COLO829 (cell line): Measurements from ENCODE around the gene SLC29A1.

Source experiments
- DNase-seq: peaks from one replicate; pipeline ENCODE4 v3.0.0; 2012; ENCODE audit warnings: low spot score

Gene SLC29A1

DNA sequence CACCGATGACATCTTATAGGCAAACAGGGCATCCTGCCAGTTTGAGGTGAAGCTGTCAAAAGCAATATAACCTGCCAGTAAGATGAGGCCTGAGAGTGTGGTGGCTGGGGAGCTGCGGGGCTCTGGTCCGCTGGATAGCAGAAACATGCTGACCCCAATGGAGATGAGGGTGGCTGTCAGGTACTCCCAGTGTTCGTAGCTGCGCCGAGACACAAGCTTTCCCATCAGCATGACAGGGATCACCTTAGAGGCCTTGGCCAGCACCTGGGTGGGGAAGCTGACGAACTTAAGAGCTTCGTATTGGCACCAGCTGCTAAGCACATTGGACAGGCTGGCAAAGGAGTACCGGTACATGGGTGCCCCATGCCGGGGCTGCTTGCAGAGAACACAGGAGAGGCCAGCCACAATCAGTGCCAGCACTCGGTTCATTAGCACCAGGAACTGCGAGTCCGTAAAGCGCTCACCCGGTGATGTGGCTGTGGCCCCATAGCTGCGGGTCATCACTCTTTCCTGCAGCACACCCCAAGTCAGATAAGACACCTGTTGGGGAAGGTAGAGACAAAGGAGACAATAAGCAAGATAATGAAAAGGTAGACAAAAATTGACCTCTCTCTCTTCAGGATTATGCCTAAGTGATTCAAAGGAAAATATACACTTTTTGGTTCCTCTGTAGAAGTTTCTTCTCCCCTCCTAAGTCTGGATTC, 31.9 kb downstream of the SLC29A1 start:
- DNase-seq: no peak

DNA sequence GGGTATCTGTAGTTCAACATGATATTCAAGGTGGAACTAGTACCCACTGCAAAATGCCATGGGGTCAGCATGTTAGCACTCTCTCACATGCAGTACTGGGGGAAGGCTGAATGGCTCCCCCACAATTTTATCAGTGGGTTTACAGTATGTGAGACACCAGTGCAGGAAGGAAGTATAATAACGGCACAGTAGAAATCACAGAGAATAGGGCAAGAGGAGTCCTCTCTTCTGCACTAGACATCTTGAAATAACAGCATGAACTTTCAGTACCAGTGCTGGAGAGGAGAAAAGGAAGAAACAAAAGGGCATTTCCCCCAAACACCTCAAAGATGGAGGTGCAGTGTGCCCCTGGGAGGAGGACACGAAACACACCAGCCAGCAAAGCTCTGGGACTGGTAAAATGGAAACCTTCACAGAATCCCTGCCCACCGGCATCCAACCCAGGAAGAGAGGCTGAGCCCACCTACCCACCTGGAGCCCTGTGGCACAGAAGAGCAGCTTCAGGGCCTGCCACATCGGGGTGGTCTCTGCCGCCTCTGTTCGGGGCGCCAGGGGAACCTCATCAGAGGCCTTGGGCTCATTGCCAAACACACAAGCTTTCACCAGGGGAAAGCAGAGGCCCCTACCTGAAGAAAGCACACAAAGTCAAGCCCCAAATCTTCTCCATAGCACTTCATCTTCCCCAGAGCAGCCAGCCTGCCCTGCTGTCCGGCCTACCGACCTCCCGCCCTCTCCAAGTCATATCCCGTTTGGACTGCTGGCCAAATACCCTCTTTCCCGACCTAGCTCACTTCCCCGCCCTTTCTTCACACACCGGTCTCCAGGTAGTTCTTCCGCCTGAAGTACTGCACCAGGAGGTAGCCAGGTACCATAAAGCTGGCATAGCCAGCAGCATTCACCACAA, 32.7 kb downstream of the SLC29A1 start:
- DNase-seq: no peak

DNA sequence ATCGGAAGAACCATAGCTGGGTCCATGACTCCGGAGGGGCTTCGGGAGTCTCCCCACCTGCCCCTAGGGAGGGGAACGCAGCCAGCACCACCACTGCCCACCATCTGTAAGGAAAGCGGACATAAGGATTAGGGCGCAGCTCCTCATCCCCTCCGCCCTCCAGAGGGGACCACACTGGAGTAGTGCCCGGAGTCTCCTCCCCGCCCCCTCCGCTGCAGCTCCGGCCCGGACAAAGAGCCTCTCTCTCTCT, 33.3 kb downstream of the SLC29A1 start:
- no peak for DNase-seq

DNA sequence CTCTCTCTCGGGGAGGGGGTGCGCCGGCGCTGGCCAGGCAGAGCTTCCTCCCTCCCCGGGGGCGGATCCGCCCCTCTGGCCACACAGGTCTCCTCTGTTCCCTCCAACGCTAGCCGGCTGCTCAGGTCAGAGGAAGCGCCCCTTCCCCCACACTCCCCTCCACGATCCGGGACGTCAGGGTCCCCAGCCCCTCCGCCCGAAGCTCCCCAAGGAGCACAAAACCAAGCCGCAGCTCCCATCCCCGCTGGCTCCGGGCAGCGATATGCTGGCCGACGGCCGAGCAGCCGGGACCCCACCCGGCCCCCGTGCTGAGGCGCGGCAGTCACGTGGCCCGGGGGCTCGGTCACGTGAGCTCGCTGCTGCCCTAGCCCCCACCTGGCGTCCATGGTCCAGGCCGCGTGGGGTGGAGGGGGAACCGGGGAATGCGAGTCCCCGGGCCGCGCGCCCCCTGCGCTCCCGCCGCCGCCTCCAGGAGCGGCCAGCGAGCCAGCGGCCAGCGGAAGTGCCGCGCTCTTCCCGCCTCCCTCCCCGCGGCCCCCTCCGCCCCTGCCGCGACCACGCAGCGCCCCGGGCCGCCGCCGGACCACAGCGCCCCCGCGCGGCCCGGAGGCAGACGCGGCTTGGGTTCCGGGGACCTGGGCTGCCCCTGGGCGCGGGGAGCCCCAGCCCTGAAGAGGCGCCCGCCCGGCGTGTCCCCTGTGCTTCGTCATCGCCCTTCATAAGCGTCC, 33.8 kb downstream of the SLC29A1 start, which contains the start of gene SLC35B2:
SLC35B2 (minus strand) TSS at position 504 of the 728 bp plus-strand sequence; CDS start at position 386, 118 bp downstream.
- DNase-seq: peak; percentile 95

DNA sequence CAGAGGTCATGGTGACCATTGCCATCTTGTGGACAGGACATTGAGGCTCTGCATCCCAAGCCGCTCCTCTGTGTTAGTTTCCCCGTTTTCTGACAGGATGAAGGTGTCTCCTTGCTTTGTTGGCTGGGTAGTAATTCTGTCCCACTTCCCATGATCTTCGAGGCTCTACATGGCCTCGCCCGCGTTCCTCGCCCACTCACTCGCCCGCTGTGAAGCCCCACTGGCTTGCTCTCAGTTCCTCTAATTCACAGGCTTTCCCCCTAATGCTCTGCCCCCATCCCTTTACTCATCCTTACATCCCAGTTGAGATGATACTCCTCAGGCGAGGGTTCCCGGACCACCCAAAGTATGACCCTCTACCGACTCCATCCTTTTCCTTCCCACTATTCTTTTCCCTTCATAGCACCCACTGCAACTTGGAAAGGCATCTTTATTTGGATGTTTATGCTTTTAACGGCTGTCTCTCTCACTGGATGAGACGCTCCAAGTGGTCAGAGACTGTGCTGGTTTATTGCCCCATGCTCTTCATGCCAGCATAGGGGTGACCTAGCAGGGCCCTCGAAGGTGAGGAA, 34.4 kb downstream of the SLC29A1 start:
- DNase-seq: no peak

DNA sequence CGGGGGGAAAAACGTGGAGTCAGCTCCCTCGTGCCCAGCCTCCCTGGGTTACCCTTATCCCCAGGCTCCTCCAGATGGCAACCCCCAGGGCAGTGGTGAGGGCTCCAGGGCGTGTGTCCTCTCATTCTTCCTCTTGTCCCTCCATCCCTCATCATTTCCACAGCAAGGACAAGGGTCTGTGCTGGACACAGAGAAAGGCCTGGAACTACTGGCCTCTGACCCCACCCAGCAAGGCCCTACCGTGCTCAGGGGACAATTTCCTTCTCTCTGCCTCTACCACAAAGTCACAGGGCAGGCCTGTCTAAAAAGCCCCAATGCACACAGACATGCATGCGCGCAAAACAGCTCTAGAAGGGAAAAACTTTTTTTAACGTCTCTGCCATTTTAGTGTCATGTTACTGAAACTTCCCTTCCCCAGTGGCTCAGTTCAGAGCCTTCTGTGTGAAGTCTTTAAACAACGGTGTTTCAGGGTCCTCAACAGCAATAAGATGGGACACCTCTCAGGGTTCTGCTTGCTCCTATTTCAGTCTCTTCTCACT, 35.0 kb downstream of the SLC29A1 start:
- DNase-seq: no peak

DNA sequence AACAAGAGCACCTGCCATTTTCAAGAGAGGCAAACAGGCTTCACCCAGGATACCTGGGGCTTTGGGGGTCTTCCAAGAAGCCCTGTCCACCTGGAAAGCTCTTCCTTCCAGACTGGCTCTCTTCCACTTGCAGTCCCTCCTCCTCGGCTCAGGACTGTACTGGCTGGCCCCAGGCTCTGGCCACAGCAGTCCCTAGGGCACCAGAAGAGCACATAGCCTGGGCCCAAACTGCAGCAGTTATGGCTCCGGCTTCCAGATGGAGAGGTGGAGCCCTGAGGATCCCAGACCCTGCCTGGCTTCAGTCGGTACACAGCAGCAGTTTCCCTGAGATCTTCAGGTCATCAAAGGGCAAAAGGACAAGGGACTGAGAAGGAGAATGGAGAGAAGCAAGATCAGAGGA, 35.5 kb downstream of the SLC29A1 start:
- no peak for DNase-seq

DNA sequence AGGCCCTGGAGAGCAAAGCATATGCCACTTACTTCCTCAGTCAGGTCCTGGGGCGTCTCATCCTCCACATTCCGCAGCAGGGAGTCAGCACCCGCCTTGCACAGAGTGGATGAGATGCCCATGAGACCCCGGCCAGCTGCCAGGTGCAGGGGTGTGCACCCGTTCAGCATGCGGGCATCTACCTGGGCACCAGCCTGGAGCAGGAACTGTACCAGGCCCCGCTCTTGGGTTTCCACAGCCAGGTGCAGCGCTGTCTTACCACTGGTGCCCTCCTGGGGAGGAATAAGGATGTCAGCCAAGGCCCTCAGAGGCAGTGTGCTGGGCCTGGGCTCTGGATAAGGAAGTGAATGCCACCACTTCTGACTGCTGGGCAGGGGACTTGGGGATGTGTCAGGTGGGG, 36.6 kb downstream of the SLC29A1 start:
- no peak for DNase-seq

DNA sequence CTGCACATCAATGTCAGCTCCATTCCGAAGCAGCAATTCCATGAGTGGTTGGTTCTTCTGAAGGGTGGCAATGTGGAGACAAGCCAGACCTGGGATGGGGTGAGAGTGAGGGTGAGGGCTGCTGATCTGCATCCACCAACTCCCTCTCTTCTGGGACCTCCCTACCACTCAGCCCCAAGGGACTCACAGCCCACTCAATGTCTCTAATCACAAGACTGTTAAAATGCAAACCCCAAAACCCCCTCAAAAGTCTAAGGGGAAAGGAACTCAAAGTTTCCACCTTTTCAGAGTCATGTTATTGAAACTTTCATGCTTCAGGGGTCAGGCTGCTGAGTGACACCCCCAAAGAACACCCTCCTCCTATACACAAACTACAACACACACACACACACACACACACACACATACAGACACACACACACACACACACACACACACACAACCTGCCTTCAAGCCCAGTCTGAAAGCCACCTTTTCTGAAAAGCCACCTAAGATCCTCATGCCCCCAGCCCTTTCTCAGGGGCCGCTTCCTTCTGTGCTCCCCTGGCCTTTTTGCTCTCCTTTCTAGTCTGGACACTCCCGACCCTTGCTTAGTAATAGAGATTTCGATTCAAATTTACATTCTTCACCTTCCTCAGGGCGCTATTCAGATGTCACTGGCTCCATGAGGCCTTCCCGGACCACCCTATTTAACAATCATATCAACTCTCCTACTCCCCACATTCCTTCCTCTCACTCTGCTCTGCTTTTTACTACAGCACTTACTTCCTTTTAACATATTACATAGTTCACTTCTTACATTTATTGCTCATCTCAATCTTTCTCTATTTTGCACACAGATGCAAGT, 37.3 kb downstream of the SLC29A1 start:
- DNase-seq: no peak

DNA sequence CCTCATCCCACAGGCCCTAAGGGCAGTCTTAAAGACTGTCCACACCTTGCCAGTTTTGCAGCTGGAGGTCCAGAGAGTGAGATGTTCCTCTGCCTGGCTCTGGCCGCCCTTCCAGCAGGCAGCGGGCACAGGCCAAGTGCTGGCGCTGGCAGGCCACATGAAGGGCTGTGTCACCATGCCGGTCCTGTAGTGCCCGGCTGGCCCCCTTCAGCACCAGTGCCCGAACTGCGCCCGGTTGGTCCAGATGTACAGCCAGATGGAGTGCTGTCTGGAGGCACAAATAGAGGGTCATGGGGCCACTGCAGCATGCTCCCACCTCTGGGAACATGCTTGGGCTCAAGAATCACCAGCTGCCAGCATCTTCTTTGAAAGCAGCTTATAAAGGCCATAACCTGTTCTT, 38.2 kb downstream of the SLC29A1 start:
- no peak for DNase-seq

DNA sequence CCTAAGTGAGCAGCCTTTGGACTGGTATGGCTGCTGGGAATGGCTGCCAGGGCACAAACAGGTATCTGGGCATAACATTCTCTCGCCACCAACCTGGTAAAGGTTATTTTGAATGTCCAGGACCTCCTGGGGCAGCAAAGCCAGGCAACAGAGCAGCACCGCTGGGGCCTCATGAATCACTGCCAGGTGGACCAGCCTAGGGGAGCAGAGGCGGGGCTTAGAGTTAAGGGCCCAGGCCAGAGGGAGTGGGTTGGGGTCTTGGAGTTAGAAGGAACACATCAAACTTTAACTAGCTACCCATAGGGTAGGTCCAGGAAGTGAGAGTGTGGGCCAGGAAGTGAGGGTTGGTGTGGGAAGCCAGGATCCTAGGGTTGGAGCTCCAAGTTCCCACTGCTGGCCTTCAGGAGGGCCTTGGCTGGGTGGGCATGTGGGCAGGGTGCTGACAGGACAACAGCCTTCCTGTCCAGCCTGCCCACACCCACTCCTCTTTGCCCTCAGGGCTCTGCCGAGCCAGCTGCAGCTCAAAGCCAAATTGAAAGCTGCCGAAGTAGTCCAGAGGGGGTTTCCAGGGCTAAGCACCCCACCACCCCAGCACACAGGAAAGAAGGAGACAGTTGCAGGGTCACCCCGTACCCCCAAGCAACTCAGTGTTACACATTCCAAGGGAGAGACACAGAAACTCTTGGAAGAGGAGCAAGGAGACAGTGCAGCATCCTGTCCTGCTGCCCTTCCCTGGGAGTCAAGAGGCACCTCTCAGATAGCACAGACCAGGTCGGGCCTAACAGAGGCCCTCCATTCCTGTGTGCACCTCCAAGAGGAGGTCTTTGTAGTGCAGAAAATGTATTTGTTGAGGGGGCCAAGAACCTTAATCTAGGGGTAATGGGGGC, 39.3 kb downstream of the SLC29A1 start:
- DNase-seq: no peak

DNA sequence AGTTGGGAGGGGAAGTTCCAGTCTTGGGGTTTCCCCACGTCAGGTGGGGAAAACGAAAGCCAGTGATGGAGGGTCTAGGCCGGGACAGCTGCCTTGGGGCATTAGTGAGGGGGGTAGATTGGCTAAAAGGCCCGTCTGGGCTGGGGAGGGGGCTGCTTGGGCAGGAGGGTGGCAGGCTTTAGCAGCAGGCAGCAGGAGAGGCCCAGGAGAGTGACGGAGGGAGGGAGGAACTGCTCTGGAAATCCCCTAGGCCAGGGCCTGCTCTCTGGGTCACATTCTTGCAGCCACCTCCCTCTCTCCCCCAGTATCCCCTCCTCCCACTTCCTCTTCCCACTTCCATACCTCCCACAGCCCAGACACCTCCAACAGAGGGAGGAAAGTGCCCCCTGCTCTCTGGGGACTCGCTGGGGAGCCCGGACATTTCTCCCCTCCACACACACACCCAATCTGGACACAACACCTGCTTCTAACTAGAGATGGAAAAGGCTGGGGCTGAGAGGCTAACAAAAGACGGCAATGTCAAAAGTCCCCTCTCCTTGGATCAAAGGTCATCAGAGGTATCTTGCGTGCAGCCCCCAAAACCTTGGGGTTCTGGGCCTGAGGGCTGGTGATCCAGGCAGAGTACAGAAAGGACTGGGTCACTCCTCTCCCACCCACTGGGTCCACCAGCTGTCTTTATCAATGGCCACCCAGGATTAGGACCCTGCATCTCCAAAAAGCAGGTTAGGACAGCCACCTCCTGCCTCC, 40.1 kb downstream of the SLC29A1 start:
- DNase-seq: no peak

DNA sequence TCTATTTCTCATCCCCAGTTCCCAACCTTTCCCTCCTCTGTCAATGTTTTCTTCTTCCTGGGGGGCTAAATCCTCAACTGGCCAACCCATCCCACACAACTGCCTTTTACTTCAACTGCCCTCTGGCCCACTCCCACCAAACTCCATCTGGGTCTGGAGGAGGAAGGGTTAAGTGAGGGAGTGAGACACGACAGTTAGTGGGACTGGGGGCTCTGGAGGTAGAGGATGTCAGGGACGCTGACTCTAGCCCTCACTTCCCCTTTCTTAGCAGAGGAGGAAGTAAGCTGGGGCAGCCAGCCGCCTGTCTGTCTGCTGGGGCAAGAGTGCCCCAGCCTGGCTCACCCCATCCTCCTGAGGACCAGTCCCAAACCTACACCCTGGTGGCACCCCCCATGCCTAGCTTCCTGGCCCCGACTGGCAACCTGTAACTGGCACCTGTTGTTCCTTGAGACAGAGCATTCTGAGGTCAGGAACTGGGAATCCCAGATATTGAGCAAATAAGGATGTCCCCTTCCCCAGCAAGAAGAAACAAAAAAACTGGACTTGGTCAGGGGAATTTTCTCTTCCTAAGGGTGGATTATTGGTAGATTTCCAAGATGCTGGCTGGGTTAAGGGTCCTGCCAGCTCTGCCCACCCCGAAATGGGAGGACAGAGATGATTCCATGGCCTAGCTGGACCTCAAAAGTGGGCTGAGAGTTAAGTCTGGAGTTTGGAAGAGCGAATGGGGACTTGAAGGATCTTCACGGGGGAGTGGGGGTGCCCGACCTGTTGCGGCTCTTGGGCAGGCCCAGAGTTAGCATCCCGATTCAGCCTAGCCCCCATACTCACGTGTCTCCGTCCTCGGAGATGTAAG, 41.0 kb downstream of the SLC29A1 start:
- DNase-seq: no peak

DNA sequence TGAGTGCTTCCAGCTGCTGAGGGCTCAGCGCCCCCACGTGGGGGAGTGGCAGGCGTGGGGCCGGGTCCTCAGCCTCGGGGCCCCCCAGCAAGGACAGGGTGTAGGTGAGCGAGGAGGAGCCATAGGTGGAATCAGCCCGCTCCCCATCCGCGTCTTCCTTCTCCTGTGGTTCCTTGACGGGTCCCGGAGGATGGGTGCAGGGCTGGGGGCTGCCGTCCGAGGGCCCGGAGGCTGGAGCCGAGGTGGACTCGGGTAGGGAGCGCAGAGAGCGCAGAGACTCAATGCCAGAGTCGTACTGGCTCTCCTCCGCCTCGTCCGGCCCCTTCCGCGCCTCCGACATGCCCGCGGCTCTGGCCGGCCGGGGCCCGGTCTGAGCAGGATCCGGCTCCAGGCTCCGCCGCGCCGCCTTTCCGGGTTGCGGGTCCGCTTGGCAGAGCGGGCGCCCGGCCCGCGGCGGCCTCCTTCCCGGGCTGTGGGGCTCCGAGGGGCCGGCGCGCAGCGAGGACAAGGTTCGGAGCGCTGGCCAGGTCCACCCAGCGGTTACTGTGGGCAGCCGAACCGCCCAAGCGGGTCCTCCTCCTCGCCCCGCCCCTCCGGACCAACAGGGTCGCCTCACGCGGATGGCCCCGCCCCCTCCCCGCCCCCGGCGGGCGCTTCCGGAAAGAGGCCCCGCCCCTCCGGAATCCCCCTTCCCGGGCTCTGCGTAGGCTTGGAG, 41.8 kb downstream of the SLC29A1 start, which contains the start of gene NFKBIE:
NFKBIE (minus strand) TSS at position 545 of the 715 bp plus-strand sequence; CDS start at position 340, 205 bp downstream.
- DNase-seq: peak; percentile 98

DNA sequence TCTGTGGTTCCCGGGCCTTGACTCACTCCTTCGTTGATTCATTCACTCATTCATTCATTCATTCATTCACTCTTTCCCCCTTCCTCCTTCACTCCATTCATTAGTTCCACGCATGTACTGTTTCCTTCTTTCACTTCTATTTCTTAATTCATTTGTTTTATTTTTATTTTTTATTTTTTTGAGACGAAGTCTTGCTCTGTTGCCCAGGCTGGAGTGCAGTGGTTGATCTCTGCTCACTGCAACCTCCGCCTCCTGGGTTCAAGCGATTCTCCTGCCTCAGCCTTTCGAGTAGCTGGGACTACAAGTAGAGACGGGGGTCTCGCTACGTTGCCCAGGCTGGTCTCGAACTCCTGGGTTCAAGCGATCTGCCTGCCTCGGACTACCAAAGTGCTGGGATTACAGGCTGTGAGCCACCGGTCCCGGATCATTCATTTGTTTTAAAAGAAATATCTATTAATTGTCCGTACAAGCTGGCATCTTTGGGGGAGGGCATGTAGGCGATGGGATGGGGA, 42.4 kb downstream of the SLC29A1 start:
- DNase-seq: no peak

DNA sequence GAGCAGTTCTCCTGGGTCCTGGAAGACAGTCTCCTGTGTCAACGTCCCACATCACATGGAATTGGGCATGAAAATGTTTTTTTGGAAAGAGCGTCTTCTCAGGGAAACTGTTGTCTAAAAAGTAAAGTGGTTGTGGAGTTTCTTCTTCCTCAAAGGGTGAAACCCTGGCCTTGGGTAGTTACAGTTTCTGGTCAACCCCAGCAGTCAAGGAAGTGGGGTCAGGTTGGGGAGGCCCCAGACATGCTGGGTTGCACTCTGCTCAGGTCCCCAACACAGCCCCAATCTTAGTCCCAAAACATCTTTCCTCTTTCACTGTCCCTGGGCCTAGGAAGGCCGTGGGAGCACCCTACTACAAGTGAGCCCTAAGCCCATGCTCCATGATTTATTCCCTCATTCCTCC, 43.0 kb downstream of the SLC29A1 start:
- DNase-seq: no peak

DNA sequence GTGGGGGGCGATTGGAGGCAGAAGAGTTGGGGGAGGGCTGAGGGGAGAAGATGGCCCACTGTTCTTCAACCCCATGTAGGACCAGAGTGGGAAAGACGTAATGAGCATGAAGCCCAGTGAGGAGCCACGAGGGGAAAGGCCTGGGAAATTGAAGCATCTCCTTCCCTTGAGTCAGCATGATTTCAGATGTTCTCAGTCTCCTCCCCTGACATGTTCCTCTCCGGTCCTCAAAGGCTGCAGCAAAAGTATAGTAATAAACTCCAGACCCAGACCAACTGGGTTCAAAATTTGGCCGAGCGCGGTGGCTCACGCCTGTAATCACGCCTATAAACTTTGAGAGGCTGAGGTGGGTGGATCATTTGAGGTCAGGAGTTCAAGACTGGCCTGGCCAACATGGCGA, 43.9 kb downstream of the SLC29A1 start:
- no peak for DNase-seq
